Ammon's horn (tissue), 1 donor: ENCODE measurements around the gene STARD9.
A peak's percentile ranks its signal among the peaks of the same experiment; 100 is the strongest.
"Not testable (repeated sequence)": the region's sequence is repeated elsewhere in the genome, so short reads cannot be mapped to it uniquely, and the experiment has no call there.

Experiments
- DNase-seq: peaks from one replicate; pipeline ENCODE4 v3.0.0-alpha.2; 2016; ENCODE audit warnings: low spot score

Gene STARD9

GRCh38 chr15:42590619-42591237 is 15.3 kb downstream of the STARD9 start:
- DNase-seq, result no peak

GRCh38 chr15:42591238-42591934 is 16.0 kb downstream of the STARD9 start:
- DNase-seq, result peak; percentile 47

- no peak for DNase-seq
Observed at GRCh38 chr15:42592716-42593115, 17.3 kb downstream of the STARD9 start.

GRCh38 chr15:42593143-42593542 is 17.7 kb downstream of the STARD9 start:
- DNase-seq, result no peak

- DNase-seq, result no peak
Observed at GRCh38 chr15:42594095-42594494, 18.7 kb downstream of the STARD9 start.

- DNase-seq, result peak; percentile 47
Observed at GRCh38 chr15:42595626-42596240, 20.3 kb downstream of the STARD9 start.

- DNase-seq, result not testable (repeated sequence)
Observed at GRCh38 chr15:42601316-42601715, 25.9 kb downstream of the STARD9 start.

- DNase-seq, result no peak
Observed at GRCh38 chr15:42602501-42602900, 27.1 kb downstream of the STARD9 start.

- DNase-seq, result no peak
Observed at GRCh38 chr15:42603978-42604377, 28.6 kb downstream of the STARD9 start.

GRCh38 chr15:42604894-42605744 is 29.7 kb downstream of the STARD9 start:
- no peak for DNase-seq

- DNase-seq, result no peak
Observed at GRCh38 chr15:42605796-42606195, 30.4 kb downstream of the STARD9 start.

GRCh38 chr15:42608110-42608531 is 32.7 kb downstream of the STARD9 start:
- peak; percentile 29 for DNase-seq

- no peak for DNase-seq
Observed at GRCh38 chr15:42608752-42609488, 33.5 kb downstream of the STARD9 start.

GRCh38 chr15:42611532-42611931 is 36.1 kb downstream of the STARD9 start:
- DNase-seq, result no peak

GRCh38 chr15:42612367-42612912 is 37.0 kb downstream of the STARD9 start:
- DNase-seq, result no peak

- DNase-seq, result no peak
Observed at GRCh38 chr15:42616107-42616506, 40.7 kb downstream of the STARD9 start.

GRCh38 chr15:42619656-42620371 is 44.4 kb downstream of the STARD9 start:
- no peak for DNase-seq

- no peak for DNase-seq
Observed at GRCh38 chr15:42621386-42621785, 46.0 kb downstream of the STARD9 start.

GRCh38 chr15:42621996-42622925 is 46.9 kb downstream of the STARD9 start:
- no peak for DNase-seq

GRCh38 chr15:42623951-42624350 is 48.5 kb downstream of the STARD9 start:
- DNase-seq, result no peak
